Gastrocnemius medialis (tissue), 4 donors: ENCODE results near the gene ESF1.

Source experiments
- POLR2A ChIP-seq, 2 donors: fragments of 450-650 bp; IDR thresholded peaks; one replicate each; pipeline ENCODE4 v1.6.1; 2017; ENCODE audit warnings: antibody characterized with exemption in 2 of 2, mild to moderate bottlenecking in 2 of 2, moderate library complexity in 2 of 2
- TF ChIP-seq, protein P1 (sequence below), 5 experiments: fragments of 450-650 bp in 3 of 5; fragments of 200-600 bp in 2 of 5; sonication (generic) in 2 of 5; IDR thresholded peaks in 4 of 5; conservative IDR thresholded peaks in 1 of 5; 1 replicate in 4 of 5; 2 replicates in 1 of 5; pipeline ENCODE4 v1.5.1; 2016 to 2019; ENCODE audit warnings: antibody characterized with exemption in 5 of 5, mild to moderate bottlenecking in 3 of 5, moderate library complexity in 3 of 5

GRCh38 chr20:13784893-13785715, at the start of gene ESF1, which contains the start of gene NDUFAF5:
- TF ChIP-seq, protein P1, sequence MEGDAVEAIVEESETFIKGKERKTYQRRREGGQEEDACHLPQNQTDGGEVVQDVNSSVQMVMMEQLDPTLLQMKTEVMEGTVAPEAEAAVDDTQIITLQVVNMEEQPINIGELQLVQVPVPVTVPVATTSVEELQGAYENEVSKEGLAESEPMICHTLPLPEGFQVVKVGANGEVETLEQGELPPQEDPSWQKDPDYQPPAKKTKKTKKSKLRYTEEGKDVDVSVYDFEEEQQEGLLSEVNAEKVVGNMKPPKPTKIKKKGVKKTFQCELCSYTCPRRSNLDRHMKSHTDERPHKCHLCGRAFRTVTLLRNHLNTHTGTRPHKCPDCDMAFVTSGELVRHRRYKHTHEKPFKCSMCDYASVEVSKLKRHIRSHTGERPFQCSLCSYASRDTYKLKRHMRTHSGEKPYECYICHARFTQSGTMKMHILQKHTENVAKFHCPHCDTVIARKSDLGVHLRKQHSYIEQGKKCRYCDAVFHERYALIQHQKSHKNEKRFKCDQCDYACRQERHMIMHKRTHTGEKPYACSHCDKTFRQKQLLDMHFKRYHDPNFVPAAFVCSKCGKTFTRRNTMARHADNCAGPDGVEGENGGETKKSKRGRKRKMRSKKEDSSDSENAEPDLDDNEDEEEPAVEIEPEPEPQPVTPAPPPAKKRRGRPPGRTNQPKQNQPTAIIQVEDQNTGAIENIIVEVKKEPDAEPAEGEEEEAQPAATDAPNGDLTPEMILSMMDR (IDR thresholded peaks at IDR 0.05 in 4 of 5, conservative IDR thresholded peaks at IDR 0.05 in 1 of 5), result peak in 1 of 5 experiments; percentile 35
- TF ChIP-seq POLR2A (IDR thresholded peaks at IDR 0.05), result peak; percentile 62 to 70
